Neural cell (in vitro differentiated cells): ENCODE measurements around the gene MYO18B. TPM values are rescaled to one million over a fixed set of nuclear protein-coding genes. Genes with fewer than 3 reads are reported as not detected.

Experiments
- H2AFZ ChIP-seq: fragments of 200-600, 300-800 bp; sonication (generic), shearing (Covaris generic); 2 replicates; pipeline ENCODE4 v1.6.0; 2014; ENCODE audit warnings: low read depth, mild to moderate bottlenecking, antibody characterized with exemption, low read length, moderate library complexity
- H3F3A ChIP-seq: fragments of 200-600 bp; shearing (Covaris generic); 2 replicates; pipeline ENCODE4 v1.6.1; 2016; ENCODE audit warnings: mild to moderate bottlenecking, moderate library complexity, mixed read lengths, antibody characterized with exemption, low read length; ENCODE audit not compliant: insufficient read depth, poor library complexity, severe bottlenecking
- H3K27ac ChIP-seq: fragments of 200-600, 300-800 bp; sonication (generic), shearing (Covaris generic); 2 replicates; pipeline ENCODE4 v1.5.1; 2014; ENCODE audit warnings: mild to moderate bottlenecking, low read length, moderate library complexity
- H3K27me3 ChIP-seq: fragments of 300-800, 200-600 bp; sonication (generic), shearing (Covaris generic); 2 replicates; pipeline ENCODE4 v1.6.0; 2014; ENCODE audit warnings: mild to moderate bottlenecking, low read depth, low read length, moderate library complexity; ENCODE audit not compliant: insufficient read depth
- H3K36me3 ChIP-seq: fragments of 300-800, 200-600 bp; sonication (generic), shearing (Covaris generic); 2 replicates; pipeline ENCODE4 v1.5.1; 2014; ENCODE audit warnings: mild to moderate bottlenecking, antibody characterized with exemption, low read length, moderate library complexity; ENCODE audit not compliant: insufficient read depth
- H3K4me2 ChIP-seq: fragments of 300-800, 200-600 bp; sonication (generic), shearing (Covaris generic); 2 replicates; pipeline ENCODE4 v1.6.0; 2014; ENCODE audit warnings: mild to moderate bottlenecking, low read length
- H3K4me3 ChIP-seq: fragments of 300-800, 200-600 bp; sonication (generic), shearing (Covaris generic); 2 replicates; pipeline ENCODE4 v1.5.1; 2014; ENCODE audit warnings: mild to moderate bottlenecking, low read length, moderate library complexity
- H3K79me2 ChIP-seq: fragments of 200-600 bp; shearing (Covaris generic); replicated peaks from 2 replicates; pipeline ENCODE4 v1.6.0; 2014; ENCODE audit warnings: mild to moderate bottlenecking, low read length, moderate library complexity; ENCODE audit not compliant: insufficient read depth
- H3K9ac ChIP-seq: fragments of 300-800, 200-600 bp; sonication (generic), shearing (Covaris generic); 2 replicates; pipeline ENCODE4 v1.6.1; 2016; ENCODE audit warnings: mild to moderate bottlenecking, low read length, mixed read lengths
- H3K9me2 ChIP-seq: fragments of 200-600 bp; shearing (Covaris generic); 2 replicates; pipeline ENCODE4 v1.6.1; 2016; ENCODE audit warnings: mild to moderate bottlenecking, low read length, mixed read lengths; ENCODE audit not compliant: insufficient read depth
- H3K9me3 ChIP-seq: fragments of 200-600, 300-800 bp; sonication (generic), shearing (Covaris generic); 2 replicates; pipeline ENCODE4 v1.6.1; 2016; ENCODE audit warnings: mild to moderate bottlenecking, mixed run types, low read length, moderate library complexity, mixed read lengths
- H4K20me1 ChIP-seq: fragments of 200-600 bp; shearing (Covaris generic); 2 replicates; pipeline ENCODE4 v1.6.1; 2016; ENCODE audit warnings: mild to moderate bottlenecking, mixed run types; ENCODE audit not compliant: insufficient read depth
- CTCF ChIP-seq: fragments of 450-650 bp; IDR thresholded peaks from 2 replicates; pipeline ENCODE4 v1.5.1; 2014; ENCODE audit warnings: antibody characterized with exemption, mild to moderate bottlenecking, moderate library complexity; ENCODE audit not compliant: poor library complexity, severe bottlenecking
- EP300 ChIP-seq: fragments of 450-650 bp; conservative IDR thresholded peaks from 2 replicates; pipeline ENCODE4 v1.6.1; 2014; ENCODE audit warnings: antibody characterized with exemption, mild to moderate bottlenecking, moderate library complexity; ENCODE audit not compliant: poor library complexity, severe bottlenecking
- EZH2 ChIP-seq: fragments of 200-600, 300-800 bp; shearing (Covaris generic), sonication (generic); IDR thresholded peaks from 2 replicates; pipeline ENCODE4 v1.6.1; 2014; ENCODE audit warnings: antibody characterized with exemption, low read length, borderline replicate concordance, mild to moderate bottlenecking; ENCODE audit not compliant: insufficient read depth, poor library complexity, severe bottlenecking
- MXI1 ChIP-seq: fragments of 450-650 bp; conservative IDR thresholded peaks from 2 replicates; pipeline ENCODE4 v1.6.1; 2014; ENCODE audit warnings: antibody characterized with exemption, mild to moderate bottlenecking; ENCODE audit not compliant: poor library complexity, severe bottlenecking
- POLR2AphosphoS5 ChIP-seq: IDR thresholded peaks from 2 replicates; pipeline ENCODE4 v1.6.1; 2012
- RAD21 ChIP-seq: fragments of 450-650 bp; conservative IDR thresholded peaks from 2 replicates; pipeline ENCODE4 v1.6.1; 2014; ENCODE audit warnings: antibody characterized with exemption, mild to moderate bottlenecking, moderate library complexity
- REST ChIP-seq: IDR thresholded peaks from 2 replicates; pipeline ENCODE4 v1.6.1; 2012; ENCODE audit warnings: borderline replicate concordance
- SMC3 ChIP-seq: fragments of 450-650 bp; conservative IDR thresholded peaks from 2 replicates; pipeline ENCODE4 v1.6.1; 2014; ENCODE audit warnings: antibody characterized with exemption, mild to moderate bottlenecking, moderate library complexity; ENCODE audit not compliant: poor library complexity
- TAF1 ChIP-seq: IDR thresholded peaks from 2 replicates; pipeline ENCODE4 v1.6.1; 2012; ENCODE audit warnings: low read depth
- polyA plus RNA-seq: library from polyadenylated mRNA; depleted of rRNA; stranded (reverse); fragments of >200 nt; gene quantifications from 2 replicates; pipeline ENCODE4 v1.2.3, GENCODE V29; 2014

MYO18B gene
- polyA plus RNA-seq, 1 donor from 2014 or later = 0.71 TPM

- no peaks in the 10 kb centered on the region for H3K27me3 ChIP-seq
- no peak overlapping the region for H3K9ac ChIP-seq
Measured at GRCh38 chr22:25752615-25753214, 10.7 kb downstream of the MYO18B start.

GRCh38 chr22:25753252-25753651 is 11.3 kb downstream of the MYO18B start:
- H3F3A ChIP-seq = no peaks in the 10 kb centered on the region
- H3K27ac ChIP-seq = no peak overlapping the region
- no peaks in the 10 kb centered on the region for H4K20me1 ChIP-seq
- H3K9me2 ChIP-seq = no peaks in the 10 kb centered on the region
- no peak overlapping the region for H3K9ac ChIP-seq
- H3K9me3 ChIP-seq = no peaks in the 10 kb centered on the region
- H2AFZ ChIP-seq = no peak overlapping the region
- H3K79me2 ChIP-seq = no peaks in the 10 kb centered on the region
- no peaks in the 10 kb centered on the region for H3K27me3 ChIP-seq
- H3K4me3 ChIP-seq = no peak overlapping the region
- no peak overlapping the region for H3K4me2 ChIP-seq
- H3K36me3 ChIP-seq = no peaks in the 10 kb centered on the region
- TF ChIP-seq EZH2 (no peak), MXI1 (no peak), TAF1 (no peak), CTCF (no peak), RAD21 (no peak), EP300 (no peak), SMC3 (no peak)

More at GRCh38 chr22:25752615-25753214, 10.7 kb downstream of the MYO18B start:
- Histone ChIP-seq H3K27ac (no peak overlapping the region), H3K4me2 (no peak overlapping the region), H3F3A (no peaks in the 10 kb centered on the region), H2AFZ (no peak overlapping the region), H3K79me2 (no peaks in the 10 kb centered on the region), H4K20me1 (no peaks in the 10 kb centered on the region), H3K36me3 (no peaks in the 10 kb centered on the region), H3K4me3 (no peak overlapping the region), H3K9me2 (no peaks in the 10 kb centered on the region), H3K9me3 (no peaks in the 10 kb centered on the region)
- TF ChIP-seq EZH2 = no peak
- no peak for TF ChIP-seq CTCF
- no peak for TF ChIP-seq TAF1
- no peak for TF ChIP-seq POLR2AphosphoS5
- no peak for TF ChIP-seq SMC3
- TF ChIP-seq REST = no peak
- no peak for TF ChIP-seq RAD21
- no peak for TF ChIP-seq EP300
- no peak for TF ChIP-seq MXI1
